Esophagus squamous epithelium (tissue), 4 donors: ENCODE data around the gene FST.

Source experiments
- POLR2A ChIP-seq, 4 donors: fragments of 450-650 bp; IDR thresholded peaks; one replicate each; pipeline ENCODE4 v1.6.1; 2017; ENCODE audit warnings: antibody characterized with exemption in 4 of 4, mild to moderate bottlenecking in 4 of 4, moderate library complexity in 3 of 4
- TF ChIP-seq, protein P1 (sequence below), 6 experiments: fragments of 450-650 bp in 4 of 6; fragments of 200-600 bp in 2 of 6; sonication (generic) in 2 of 6; IDR thresholded peaks; one replicate each; pipeline ENCODE4 v1.5.1; 2016 to 2019; ENCODE audit warnings: antibody characterized with exemption in 6 of 6, mild to moderate bottlenecking in 4 of 6, moderate library complexity in 4 of 6

GRCh38 chr5:53433026-53433425, 47.4 kb upstream of the FST start:
- TF ChIP-seq, protein P1, sequence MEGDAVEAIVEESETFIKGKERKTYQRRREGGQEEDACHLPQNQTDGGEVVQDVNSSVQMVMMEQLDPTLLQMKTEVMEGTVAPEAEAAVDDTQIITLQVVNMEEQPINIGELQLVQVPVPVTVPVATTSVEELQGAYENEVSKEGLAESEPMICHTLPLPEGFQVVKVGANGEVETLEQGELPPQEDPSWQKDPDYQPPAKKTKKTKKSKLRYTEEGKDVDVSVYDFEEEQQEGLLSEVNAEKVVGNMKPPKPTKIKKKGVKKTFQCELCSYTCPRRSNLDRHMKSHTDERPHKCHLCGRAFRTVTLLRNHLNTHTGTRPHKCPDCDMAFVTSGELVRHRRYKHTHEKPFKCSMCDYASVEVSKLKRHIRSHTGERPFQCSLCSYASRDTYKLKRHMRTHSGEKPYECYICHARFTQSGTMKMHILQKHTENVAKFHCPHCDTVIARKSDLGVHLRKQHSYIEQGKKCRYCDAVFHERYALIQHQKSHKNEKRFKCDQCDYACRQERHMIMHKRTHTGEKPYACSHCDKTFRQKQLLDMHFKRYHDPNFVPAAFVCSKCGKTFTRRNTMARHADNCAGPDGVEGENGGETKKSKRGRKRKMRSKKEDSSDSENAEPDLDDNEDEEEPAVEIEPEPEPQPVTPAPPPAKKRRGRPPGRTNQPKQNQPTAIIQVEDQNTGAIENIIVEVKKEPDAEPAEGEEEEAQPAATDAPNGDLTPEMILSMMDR (IDR thresholded peaks at IDR 0.05) = no peak
- TF ChIP-seq POLR2A (IDR thresholded peaks at IDR 0.05) = no peak
